Measurements from ENCODE around the gene COL26A1.
"Not testable (repeated sequence)": the region's sequence is repeated elsewhere in the genome, so short reads cannot be mapped to it uniquely, and the experiment has no call there.

The COL26A1 gene

DNA sequence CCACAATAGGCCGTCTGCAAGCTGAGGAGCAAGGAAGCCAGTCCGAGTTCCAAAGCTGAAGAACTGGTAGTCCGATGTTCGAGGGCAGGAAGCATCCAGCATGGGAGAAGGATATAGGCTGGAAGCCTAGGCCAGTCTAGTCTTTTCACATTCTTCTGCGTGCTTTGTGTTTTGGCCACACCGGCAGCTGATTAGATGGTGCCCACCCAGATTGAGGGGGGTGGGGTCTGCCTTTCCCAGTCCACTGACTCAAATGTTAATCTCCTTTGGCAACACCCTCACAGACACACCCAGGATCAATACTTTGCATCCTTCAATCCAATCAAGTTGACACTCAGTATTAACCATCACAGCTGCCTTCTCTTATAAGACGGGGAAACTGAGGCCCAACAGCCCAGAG, 142.8 kb downstream of the COL26A1 start:
- not testable (repeated sequence) for H3K4me1 ChIP-seq (ENCODE audit: control insufficient read depth in 5 of 5, insufficient read depth in 5 of 5, low read length in 5 of 5); H3K9me3 ChIP-seq (ENCODE audit: control insufficient read depth in 5 of 5, low read length in 5 of 5); H3K9ac ChIP-seq (ENCODE audit: low read length in 5 of 5); H3K36me3 ChIP-seq (ENCODE audit: control insufficient read depth in 5 of 5, insufficient read depth in 5 of 5, low read length in 5 of 5); H3K4me3 ChIP-seq (ENCODE audit: low read depth in 1 of 5, low read length in 5 of 5); H3K27ac ChIP-seq (ENCODE audit: low read depth, low read length)
- peaks cover 0 to 20% (median 10%) of the 10 kb centered on the region in 5 donors for H3K27me3 ChIP-seq (ENCODE audit: control insufficient read depth in 5 of 5, insufficient read depth in 4 of 5, low read length in 5 of 5)

DNA sequence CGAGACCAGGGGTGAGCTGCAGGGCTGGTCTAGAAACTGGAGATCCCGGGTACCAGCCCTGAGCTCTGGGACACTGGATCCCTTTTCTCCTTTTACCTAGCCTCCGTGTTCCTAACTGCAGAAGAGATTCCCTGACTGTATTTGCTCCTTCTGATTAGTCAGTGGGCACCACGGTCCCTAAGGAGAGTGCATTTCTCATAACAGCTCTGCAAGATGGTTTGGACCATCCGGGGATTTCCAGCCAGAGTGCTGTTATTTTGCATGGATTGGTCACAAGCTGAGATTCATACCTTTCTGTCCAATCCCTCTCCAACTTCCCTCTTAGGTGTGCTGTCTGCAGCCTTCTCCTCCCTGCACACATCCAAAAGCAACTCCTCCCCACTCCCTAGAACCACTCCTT, 143.9 kb downstream of the COL26A1 start:
- no peak overlapping the region for H3K9ac ChIP-seq (ENCODE audit: low read length in 5 of 5)
- H3K27ac ChIP-seq (ENCODE audit: low read depth, low read length), result no peak overlapping the region
- H3K27me3 ChIP-seq (ENCODE audit: control insufficient read depth in 5 of 5, insufficient read depth in 4 of 5, low read length in 5 of 5), result peaks cover 0 to 20% (median 13%) of the 10 kb centered on the region in 5 donors
- no peaks in the 10 kb centered on the region for H3K4me1 ChIP-seq (ENCODE audit: control insufficient read depth in 5 of 5, insufficient read depth in 5 of 5, low read length in 5 of 5)
- H3K4me3 ChIP-seq (ENCODE audit: low read depth in 1 of 5, low read length in 5 of 5), result no peak overlapping the region
- no peaks in the 10 kb centered on the region for H3K36me3 ChIP-seq (ENCODE audit: control insufficient read depth in 5 of 5, insufficient read depth in 5 of 5, low read length in 5 of 5)
- H3K9me3 ChIP-seq (ENCODE audit: control insufficient read depth in 5 of 5, low read length in 5 of 5), result no peaks in the 10 kb centered on the region

- Histone ChIP-seq H3K9ac (ENCODE audit: low read length in 5 of 5) (no peak overlapping the region), H3K4me3 (ENCODE audit: low read depth in 1 of 5, low read length in 5 of 5) (no peak overlapping the region), H3K36me3 (ENCODE audit: control insufficient read depth in 5 of 5, insufficient read depth in 5 of 5, low read length in 5 of 5) (no peaks in the 10 kb centered on the region), H3K27me3 (ENCODE audit: control insufficient read depth in 5 of 5, insufficient read depth in 4 of 5, low read length in 5 of 5) (peaks cover 0 to 20% (median 16%) of the 10 kb centered on the region in 5 donors), H3K4me1 (ENCODE audit: control insufficient read depth in 5 of 5, insufficient read depth in 5 of 5, low read length in 5 of 5) (no peaks in the 10 kb centered on the region), H3K27ac (ENCODE audit: low read depth, low read length) (no peak overlapping the region), H3K9me3 (ENCODE audit: control insufficient read depth in 5 of 5, low read length in 5 of 5) (no peaks in the 10 kb centered on the region)
Measured at GRCh38 chr7:101507327-101507726, 144.7 kb downstream of the COL26A1 start.

- Histone ChIP-seq H3K27ac (ENCODE audit: low read depth, low read length) (no peak overlapping the region), H3K4me3 (ENCODE audit: low read depth in 1 of 5, low read length in 5 of 5) (no peak overlapping the region), H3K4me1 (ENCODE audit: control insufficient read depth in 5 of 5, insufficient read depth in 5 of 5, low read length in 5 of 5) (no peaks in the 10 kb centered on the region), H3K36me3 (ENCODE audit: control insufficient read depth in 5 of 5, insufficient read depth in 5 of 5, low read length in 5 of 5) (no peaks in the 10 kb centered on the region), H3K9ac (ENCODE audit: low read length in 5 of 5) (no peak overlapping the region), H3K27me3 (ENCODE audit: control insufficient read depth in 5 of 5, insufficient read depth in 4 of 5, low read length in 5 of 5) (peaks cover 0 to 20% (median 16%) of the 10 kb centered on the region in 5 donors), H3K9me3 (ENCODE audit: control insufficient read depth in 5 of 5, low read length in 5 of 5) (no peaks in the 10 kb centered on the region)
Measured at GRCh38 chr7:101507791-101508252, 145.1 kb downstream of the COL26A1 start.

- H3K27me3 ChIP-seq (ENCODE audit: control insufficient read depth in 5 of 5, insufficient read depth in 4 of 5, low read length in 5 of 5), result peaks cover 0 to 30% (median 16%) of the 10 kb centered on the region in 5 donors
- no peak overlapping the region for H3K4me3 ChIP-seq (ENCODE audit: low read depth in 1 of 5, low read length in 5 of 5)
- no peaks in the 10 kb centered on the region for H3K9me3 ChIP-seq (ENCODE audit: control insufficient read depth in 5 of 5, low read length in 5 of 5)
- no peak overlapping the region for H3K27ac ChIP-seq (ENCODE audit: low read depth, low read length)
- H3K4me1 ChIP-seq (ENCODE audit: control insufficient read depth in 5 of 5, insufficient read depth in 5 of 5, low read length in 5 of 5), result peaks cover 0 to 6% (median 0%) of the 10 kb centered on the region in 5 donors
- no peaks in the 10 kb centered on the region for H3K36me3 ChIP-seq (ENCODE audit: control insufficient read depth in 5 of 5, insufficient read depth in 5 of 5, low read length in 5 of 5)
- H3K9ac ChIP-seq (ENCODE audit: low read length in 5 of 5), result no peak overlapping the region
Measured at GRCh38 chr7:101510297-101510696, 147.6 kb downstream of the COL26A1 start.

DNA sequence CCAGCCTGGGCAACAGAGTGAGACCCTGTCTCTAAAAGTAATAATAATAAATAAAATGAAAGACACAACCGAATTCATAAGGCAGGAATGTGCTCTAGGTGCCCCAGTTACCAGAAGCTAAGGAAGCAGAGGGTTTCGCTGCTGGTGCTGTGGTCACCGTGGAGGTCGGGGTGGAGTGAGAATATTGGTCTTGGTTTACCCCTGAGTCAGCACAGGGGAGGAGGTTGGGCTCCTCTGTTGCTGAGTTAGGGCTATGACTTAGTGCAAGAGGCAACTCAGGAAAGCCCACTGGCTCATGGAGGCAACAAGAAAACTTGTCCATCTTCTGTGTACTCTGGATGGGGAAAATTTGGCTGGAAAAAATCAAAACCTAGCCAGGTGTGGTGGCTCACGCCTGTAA, 149.3 kb downstream of the COL26A1 start:
- H3K4me1 ChIP-seq (ENCODE audit: control insufficient read depth in 5 of 5, insufficient read depth in 5 of 5, low read length in 5 of 5), result peaks cover 0 to 11% (median 0%) of the 10 kb centered on the region in 5 donors
- H3K4me3 ChIP-seq (ENCODE audit: low read depth in 1 of 5, low read length in 5 of 5), result no peak overlapping the region
- H3K9me3 ChIP-seq (ENCODE audit: control insufficient read depth in 5 of 5, low read length in 5 of 5), result no peaks in the 10 kb centered on the region
- H3K9ac ChIP-seq (ENCODE audit: low read length in 5 of 5), result no peak overlapping the region
- no peaks in the 10 kb centered on the region for H3K36me3 ChIP-seq (ENCODE audit: control insufficient read depth in 5 of 5, insufficient read depth in 5 of 5, low read length in 5 of 5)
- H3K27me3 ChIP-seq (ENCODE audit: control insufficient read depth in 5 of 5, insufficient read depth in 4 of 5, low read length in 5 of 5), result peaks cover 0 to 30% (median 16%) of the 10 kb centered on the region in 5 donors
- H3K27ac ChIP-seq (ENCODE audit: low read depth, low read length), result no peak overlapping the region

DNA sequence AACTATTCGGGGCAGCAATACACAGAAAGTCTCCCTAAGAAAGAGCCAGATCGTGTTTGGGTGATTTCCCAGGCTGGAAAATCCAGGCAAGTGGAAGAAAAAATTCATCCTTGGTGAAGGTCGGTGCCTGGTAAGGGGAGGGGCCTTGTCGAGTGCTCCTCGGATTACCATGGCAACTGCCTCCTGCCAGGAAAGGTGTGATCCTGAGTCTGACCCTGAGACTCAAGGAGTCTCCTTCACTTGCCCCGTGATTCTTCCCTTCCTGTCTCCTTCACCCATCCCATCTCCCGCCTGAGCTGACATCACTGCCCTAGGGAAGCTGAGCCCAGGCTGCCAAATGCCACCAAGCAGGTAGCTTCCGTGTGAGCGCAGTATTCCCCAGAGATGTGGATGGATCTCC, 154.2 kb downstream of the COL26A1 start:
- Histone ChIP-seq H3K27me3 (ENCODE audit: control insufficient read depth in 5 of 5, insufficient read depth in 4 of 5, low read length in 5 of 5) (peaks cover 0 to 12% (median 0%) of the 10 kb centered on the region in 5 donors), H3K4me3 (ENCODE audit: low read depth in 1 of 5, low read length in 5 of 5) (no peak overlapping the region), H3K9ac (ENCODE audit: low read length in 5 of 5) (no peak overlapping the region), H3K9me3 (ENCODE audit: control insufficient read depth in 5 of 5, low read length in 5 of 5) (peaks cover 0 to 10% (median 0%) of the 10 kb centered on the region in 5 donors), H3K36me3 (ENCODE audit: control insufficient read depth in 5 of 5, insufficient read depth in 5 of 5, low read length in 5 of 5) (no peaks in the 10 kb centered on the region), H3K27ac (ENCODE audit: low read depth, low read length) (no peak overlapping the region), H3K4me1 (ENCODE audit: control insufficient read depth in 5 of 5, insufficient read depth in 5 of 5, low read length in 5 of 5) (peaks cover 0 to 35% (median 18%) of the 10 kb centered on the region in 5 donors)

- H3K9ac ChIP-seq (ENCODE audit: low read length in 5 of 5), result no peak overlapping the region
- H3K9me3 ChIP-seq (ENCODE audit: control insufficient read depth in 5 of 5, low read length in 5 of 5), result peaks cover 0 to 10% (median 0%) of the 10 kb centered on the region in 5 donors
- H3K4me3 ChIP-seq (ENCODE audit: low read depth in 1 of 5, low read length in 5 of 5), result no peak overlapping the region
- H3K27ac ChIP-seq (ENCODE audit: low read depth, low read length), result no peak overlapping the region
- peaks cover 0 to 35% (median 18%) of the 10 kb centered on the region in 5 donors for H3K4me1 ChIP-seq (ENCODE audit: control insufficient read depth in 5 of 5, insufficient read depth in 5 of 5, low read length in 5 of 5)
- H3K36me3 ChIP-seq (ENCODE audit: control insufficient read depth in 5 of 5, insufficient read depth in 5 of 5, low read length in 5 of 5), result no peaks in the 10 kb centered on the region
- peaks cover 0 to 12% (median 0%) of the 10 kb centered on the region in 5 donors for H3K27me3 ChIP-seq (ENCODE audit: control insufficient read depth in 5 of 5, insufficient read depth in 4 of 5, low read length in 5 of 5)
Measured at GRCh38 chr7:101517304-101517703, 154.6 kb downstream of the COL26A1 start.

DNA sequence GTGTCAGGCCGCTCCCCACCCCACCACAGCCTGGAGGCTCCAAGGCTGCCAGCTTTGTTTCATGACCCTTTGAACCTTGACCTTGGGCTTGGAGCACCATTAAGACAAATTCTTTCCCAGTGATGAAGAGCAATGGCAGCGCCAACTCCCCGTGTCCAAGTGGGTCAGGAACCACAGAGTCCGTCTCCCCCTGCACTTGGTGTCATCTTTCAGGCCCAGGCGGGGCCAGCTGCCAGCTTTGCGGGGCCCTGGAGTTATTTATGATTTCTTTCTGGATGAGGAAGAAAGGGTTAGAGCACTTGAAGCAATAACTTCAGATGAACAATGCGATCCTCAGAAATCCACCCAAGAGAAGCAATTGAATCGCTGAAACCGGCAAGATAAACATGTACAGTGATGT, 155.7 kb downstream of the COL26A1 start:
- Histone ChIP-seq H3K4me3 (ENCODE audit: low read depth in 1 of 5, low read length in 5 of 5) (no peak overlapping the region), H3K27me3 (ENCODE audit: control insufficient read depth in 5 of 5, insufficient read depth in 4 of 5, low read length in 5 of 5) (peaks cover 0 to 12% (median 0%) of the 10 kb centered on the region in 5 donors), H3K9ac (ENCODE audit: low read length in 5 of 5) (no peak overlapping the region), H3K27ac (ENCODE audit: low read depth, low read length) (no peak overlapping the region), H3K9me3 (ENCODE audit: control insufficient read depth in 5 of 5, low read length in 5 of 5) (peaks cover 0 to 10% (median 0%) of the 10 kb centered on the region in 5 donors), H3K36me3 (ENCODE audit: control insufficient read depth in 5 of 5, insufficient read depth in 5 of 5, low read length in 5 of 5) (no peaks in the 10 kb centered on the region), H3K4me1 (ENCODE audit: control insufficient read depth in 5 of 5, insufficient read depth in 5 of 5, low read length in 5 of 5) (peaks cover 0 to 35% (median 18%) of the 10 kb centered on the region in 5 donors)

- no peak overlapping the region for H3K9ac ChIP-seq (ENCODE audit: low read length in 5 of 5)
- peaks cover 0 to 13% (median 0%) of the 10 kb centered on the region in 5 donors for H3K9me3 ChIP-seq (ENCODE audit: control insufficient read depth in 5 of 5, low read length in 5 of 5)
- H3K4me1 ChIP-seq (ENCODE audit: control insufficient read depth in 5 of 5, insufficient read depth in 5 of 5, low read length in 5 of 5), result peaks cover 0 to 32% (median 18%) of the 10 kb centered on the region in 5 donors
- H3K27ac ChIP-seq (ENCODE audit: low read depth, low read length), result no peak overlapping the region
- H3K36me3 ChIP-seq (ENCODE audit: control insufficient read depth in 5 of 5, insufficient read depth in 5 of 5, low read length in 5 of 5), result no peaks in the 10 kb centered on the region
- H3K27me3 ChIP-seq (ENCODE audit: control insufficient read depth in 5 of 5, insufficient read depth in 4 of 5, low read length in 5 of 5), result peaks cover 0 to 7% (median 0%) of the 10 kb centered on the region in 5 donors
- H3K4me3 ChIP-seq (ENCODE audit: low read depth in 1 of 5, low read length in 5 of 5), result no peak overlapping the region
Measured at GRCh38 chr7:101519324-101520023, 156.8 kb downstream of the COL26A1 start.

Measured in subcutaneous abdominal adipose tissue (tissue), 5 donors.